Glutamatergic neuron (in vitro differentiated cells): ENCODE results near the gene EPHB2. TPM values are rescaled to one million over a fixed set of nuclear protein-coding genes. Genes with fewer than 3 reads are reported as not detected.
A peak's percentile ranks its signal among the peaks of the same experiment; 100 is the strongest.

ENCODE experiments used
- DNase-seq: peaks from one replicate; pipeline ENCODE4 v3.0.0; 2022
- H3K27ac Mint-ChIP-seq: one replicate; pipeline ENCODE4 v1.8.0; 2020; ENCODE audit warnings: mild to moderate bottlenecking, mixed read lengths, inconsistent platforms; ENCODE audit not compliant: unreplicated experiment
- H3K27me3 Mint-ChIP-seq: one replicate; pipeline ENCODE4 v1.8.0; 2020; ENCODE audit warnings: mild to moderate bottlenecking, moderate library complexity, mixed read lengths, inconsistent platforms; ENCODE audit not compliant: unreplicated experiment
- H3K36me3 Mint-ChIP-seq: one replicate; pipeline ENCODE4 v1.8.0; 2020; ENCODE audit warnings: mild to moderate bottlenecking, mixed read lengths, inconsistent platforms; ENCODE audit not compliant: unreplicated experiment
- H3K4me1 Mint-ChIP-seq: one replicate; pipeline ENCODE4 v1.8.0; 2020; ENCODE audit warnings: mild to moderate bottlenecking, low read depth, mixed read lengths, inconsistent platforms; ENCODE audit not compliant: unreplicated experiment
- H3K4me3 Mint-ChIP-seq: one replicate; pipeline ENCODE4 v1.8.0; 2020; ENCODE audit warnings: mild to moderate bottlenecking, mixed read lengths, inconsistent platforms; ENCODE audit not compliant: unreplicated experiment
- H3K9me3 Mint-ChIP-seq: one replicate; pipeline ENCODE4 v1.8.0; 2020; ENCODE audit warnings: mild to moderate bottlenecking, moderate library complexity, mixed read lengths, inconsistent platforms; ENCODE audit not compliant: unreplicated experiment
- total RNA-seq: library from RNA; stranded (reverse); fragmentation: NEBNext Ultra II Directional; extraction: Animal tissue kit (Norgen Biotek cat#: 25700); gene quantifications from one replicate; pipeline ENCODE4 v1.2.1, GENCODE V29; 2021; ENCODE audit not compliant: unreplicated experiment
- TF ChIP-seq, protein P1 (sequence below): fragments of 200-600 bp; sonication (generic); IDR thresholded peaks from one replicate; pipeline ENCODE4 v1.5.0; 2021; ENCODE audit not compliant: partially characterized antibody, unreplicated experiment

Gene EPHB2
- total RNA-seq, 1 donor from 2014 or later = 93.0 TPM

DNA sequence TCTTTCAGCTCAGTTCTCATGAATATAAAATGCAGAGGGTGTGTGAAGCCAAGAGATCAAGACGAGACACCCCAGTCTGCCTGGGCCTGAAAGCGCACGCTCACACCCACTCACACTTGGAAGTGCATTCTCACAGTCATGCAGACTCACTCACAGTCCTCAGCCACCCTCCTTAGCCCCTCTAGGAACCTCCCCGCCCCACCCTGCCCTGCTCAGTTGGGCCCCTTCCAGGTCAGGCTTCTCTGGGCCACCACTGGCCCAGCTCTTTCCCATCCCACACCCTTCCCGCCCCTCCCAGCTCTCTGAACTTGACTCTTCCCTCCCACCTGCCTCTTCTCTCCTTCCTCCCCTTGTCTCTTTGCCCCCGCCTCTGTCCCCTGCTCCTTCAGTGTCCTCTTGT is 93.8 kb downstream of the EPHB2 start:
- Mint-ChIP-seq H3K9me3 (peaks cover 3% of the 10 kb centered on the region), H3K36me3 (no peaks in the 10 kb centered on the region), H3K4me3 (no peak overlapping the region), H3K27me3 (peaks cover 7% of the 10 kb centered on the region), H3K27ac (no peak overlapping the region), H3K4me1 (peaks cover 47% of the 10 kb centered on the region)
- no peak for DNase-seq
- TF ChIP-seq, protein P1, sequence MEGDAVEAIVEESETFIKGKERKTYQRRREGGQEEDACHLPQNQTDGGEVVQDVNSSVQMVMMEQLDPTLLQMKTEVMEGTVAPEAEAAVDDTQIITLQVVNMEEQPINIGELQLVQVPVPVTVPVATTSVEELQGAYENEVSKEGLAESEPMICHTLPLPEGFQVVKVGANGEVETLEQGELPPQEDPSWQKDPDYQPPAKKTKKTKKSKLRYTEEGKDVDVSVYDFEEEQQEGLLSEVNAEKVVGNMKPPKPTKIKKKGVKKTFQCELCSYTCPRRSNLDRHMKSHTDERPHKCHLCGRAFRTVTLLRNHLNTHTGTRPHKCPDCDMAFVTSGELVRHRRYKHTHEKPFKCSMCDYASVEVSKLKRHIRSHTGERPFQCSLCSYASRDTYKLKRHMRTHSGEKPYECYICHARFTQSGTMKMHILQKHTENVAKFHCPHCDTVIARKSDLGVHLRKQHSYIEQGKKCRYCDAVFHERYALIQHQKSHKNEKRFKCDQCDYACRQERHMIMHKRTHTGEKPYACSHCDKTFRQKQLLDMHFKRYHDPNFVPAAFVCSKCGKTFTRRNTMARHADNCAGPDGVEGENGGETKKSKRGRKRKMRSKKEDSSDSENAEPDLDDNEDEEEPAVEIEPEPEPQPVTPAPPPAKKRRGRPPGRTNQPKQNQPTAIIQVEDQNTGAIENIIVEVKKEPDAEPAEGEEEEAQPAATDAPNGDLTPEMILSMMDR = no peak

GRCh38 chr1:22804969-22805671 is 94.5 kb downstream of the EPHB2 start:
- Mint-ChIP-seq H3K27ac (no peak overlapping the region), H3K4me3 (peak overlapping the region; percentile 30), H3K4me1 (peaks cover 40% of the 10 kb centered on the region), H3K9me3 (peaks cover 5% of the 10 kb centered on the region), H3K27me3 (peaks cover 7% of the 10 kb centered on the region), H3K36me3 (no peaks in the 10 kb centered on the region)
- TF ChIP-seq, protein P1 = no peak
- DNase-seq = no peak

GRCh38 chr1:22805672-22806038 is 95.0 kb downstream of the EPHB2 start:
- Mint-ChIP-seq H3K36me3 (no peaks in the 10 kb centered on the region), H3K4me3 (peak overlapping the region; percentile 30), H3K27me3 (peaks cover 7% of the 10 kb centered on the region), H3K9me3 (peaks cover 2% of the 10 kb centered on the region), H3K27ac (no peak overlapping the region), H3K4me1 (peaks cover 35% of the 10 kb centered on the region)
- TF ChIP-seq, protein P1 = no peak
- DNase-seq = no peak

GRCh38 chr1:22806584-22806983 is 95.9 kb downstream of the EPHB2 start:
- Mint-ChIP-seq H3K27me3 (peaks cover 7% of the 10 kb centered on the region), H3K36me3 (no peaks in the 10 kb centered on the region), H3K27ac (no peak overlapping the region), H3K4me3 (peak overlapping the region; percentile 38), H3K9me3 (peaks cover 2% of the 10 kb centered on the region), H3K4me1 (peaks cover 30% of the 10 kb centered on the region)
- TF ChIP-seq, protein P1 = no peak
- DNase-seq = peak; percentile 55

GRCh38 chr1:22807340-22807739 is 96.7 kb downstream of the EPHB2 start:
- no peaks in the 10 kb centered on the region for H3K36me3 Mint-ChIP-seq
- H3K4me3 Mint-ChIP-seq = no peak overlapping the region
- H3K9me3 Mint-ChIP-seq = peaks cover 2% of the 10 kb centered on the region
- H3K27ac Mint-ChIP-seq = no peak overlapping the region
- H3K4me1 Mint-ChIP-seq = peaks cover 24% of the 10 kb centered on the region
- TF ChIP-seq, protein P1 = no peak
- peaks cover 7% of the 10 kb centered on the region for H3K27me3 Mint-ChIP-seq
- no peak for DNase-seq
